ENCODE measurements around the gene FYCO1. TPM values are rescaled to one million over a fixed set of nuclear protein-coding genes. Genes with fewer than 3 reads are reported as not detected.
A peak's percentile ranks its signal among the peaks of the same experiment; 100 is the strongest.

The FYCO1 gene
- total and polyA plus RNA-seq, 8 donors = 19.0 to 42.7 (median 20.4) TPM

DNA sequence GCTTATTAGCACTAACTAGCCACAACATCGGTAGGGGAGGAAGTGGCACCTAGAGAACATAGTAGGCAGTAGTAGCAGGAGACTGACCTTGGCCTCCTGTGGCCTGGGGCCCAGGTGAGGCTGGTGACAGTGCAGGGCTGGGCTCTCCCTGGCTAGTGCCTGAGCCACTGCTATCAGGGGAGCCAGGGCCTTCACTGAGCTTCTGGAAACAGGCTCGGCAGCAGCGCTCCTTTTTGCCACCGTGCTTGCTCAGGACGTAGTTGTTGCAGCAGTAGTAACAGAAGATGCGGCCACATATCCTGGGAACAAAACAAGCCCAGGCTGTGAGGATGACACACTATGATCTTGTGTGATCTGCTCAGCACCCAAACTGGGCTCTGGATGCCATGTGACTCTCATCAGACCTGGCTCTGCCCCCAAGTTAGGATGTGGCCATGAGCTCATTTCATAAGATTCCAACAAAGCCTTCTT, 37.3 kb downstream of the FYCO1 start:
- H3K9me3 ChIP-seq = no peaks in the 10 kb centered on the region
- ATAC-seq = no peak
- H3K4me3 ChIP-seq = no peak overlapping the region
- H3K27ac ChIP-seq = no peak overlapping the region
- intact Hi-C loops (cut with DNase I) = no loop called here
- DNase-seq = no peak
- peaks cover 0 to 99% of the 10 kb centered on the region in 2 donors for H3K36me3 ChIP-seq
- TF ChIP-seq, protein P1, sequence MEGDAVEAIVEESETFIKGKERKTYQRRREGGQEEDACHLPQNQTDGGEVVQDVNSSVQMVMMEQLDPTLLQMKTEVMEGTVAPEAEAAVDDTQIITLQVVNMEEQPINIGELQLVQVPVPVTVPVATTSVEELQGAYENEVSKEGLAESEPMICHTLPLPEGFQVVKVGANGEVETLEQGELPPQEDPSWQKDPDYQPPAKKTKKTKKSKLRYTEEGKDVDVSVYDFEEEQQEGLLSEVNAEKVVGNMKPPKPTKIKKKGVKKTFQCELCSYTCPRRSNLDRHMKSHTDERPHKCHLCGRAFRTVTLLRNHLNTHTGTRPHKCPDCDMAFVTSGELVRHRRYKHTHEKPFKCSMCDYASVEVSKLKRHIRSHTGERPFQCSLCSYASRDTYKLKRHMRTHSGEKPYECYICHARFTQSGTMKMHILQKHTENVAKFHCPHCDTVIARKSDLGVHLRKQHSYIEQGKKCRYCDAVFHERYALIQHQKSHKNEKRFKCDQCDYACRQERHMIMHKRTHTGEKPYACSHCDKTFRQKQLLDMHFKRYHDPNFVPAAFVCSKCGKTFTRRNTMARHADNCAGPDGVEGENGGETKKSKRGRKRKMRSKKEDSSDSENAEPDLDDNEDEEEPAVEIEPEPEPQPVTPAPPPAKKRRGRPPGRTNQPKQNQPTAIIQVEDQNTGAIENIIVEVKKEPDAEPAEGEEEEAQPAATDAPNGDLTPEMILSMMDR (IDR thresholded peaks at IDR 0.05) = no peak
- no peaks in the 10 kb centered on the region for H3K4me1 ChIP-seq
- no peaks in the 10 kb centered on the region for H3K27me3 ChIP-seq

DNA sequence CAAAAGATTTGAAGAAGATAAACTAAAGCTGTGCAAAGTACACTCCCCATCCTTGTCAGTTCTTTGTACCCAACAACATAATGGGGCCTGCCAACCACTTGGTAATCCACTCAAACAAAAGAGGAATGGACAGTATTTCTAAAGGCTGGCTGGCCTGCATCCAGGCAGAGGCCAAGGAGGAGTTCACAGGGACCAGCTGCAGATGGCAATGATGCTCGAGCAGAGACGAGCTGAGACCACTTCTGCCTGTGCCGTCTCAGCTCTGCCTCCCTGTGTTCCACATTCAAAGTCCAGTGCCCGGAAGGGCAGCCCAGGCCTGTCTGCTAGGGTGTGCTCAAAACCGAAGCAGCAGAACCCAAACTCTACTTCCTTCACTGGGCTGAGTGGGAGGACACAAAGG, 38.0 kb downstream of the FYCO1 start:
- no peak for ATAC-seq
- Histone ChIP-seq H3K27ac (no peak overlapping the region), H3K9me3 (no peaks in the 10 kb centered on the region), H3K4me3 (no peak overlapping the region), H3K27me3 (no peaks in the 10 kb centered on the region), H3K36me3 (peaks cover 0 to 100% of the 10 kb centered on the region in 2 donors), H3K4me1 (no peaks in the 10 kb centered on the region)
- DNase-seq = no peak
- intact Hi-C loops (cut with DNase I) = no loop called here
- TF ChIP-seq, protein P1 (IDR thresholded peaks at IDR 0.05) = no peak

DNA sequence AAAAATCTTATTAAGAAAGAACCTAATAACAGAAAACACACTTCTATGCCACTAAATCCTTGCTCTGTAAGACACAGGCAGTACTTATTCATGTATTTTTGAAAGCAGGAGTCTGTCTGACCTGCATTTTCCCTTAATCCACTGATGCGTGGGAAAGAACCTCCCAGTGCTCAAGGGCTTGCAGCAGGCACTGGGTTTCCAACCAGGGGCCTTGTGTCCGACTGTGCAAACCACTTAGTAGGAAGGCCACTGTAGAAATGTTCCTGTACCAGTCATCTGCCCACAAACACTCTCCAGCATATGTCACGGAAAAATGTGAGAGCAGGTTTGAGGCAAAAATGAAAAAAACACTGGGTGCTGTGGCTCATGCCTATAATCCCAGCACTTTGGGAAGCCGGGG, 39.9 kb downstream of the FYCO1 start:
- Histone ChIP-seq H3K9me3 (no peaks in the 10 kb centered on the region), H3K27me3 (no peaks in the 10 kb centered on the region), H3K27ac (no peak overlapping the region), H3K4me1 (no peaks in the 10 kb centered on the region), H3K4me3 (no peak overlapping the region), H3K36me3 (peaks cover 0 to 100% of the 10 kb centered on the region in 2 donors)
- TF ChIP-seq, protein P1 (IDR thresholded peaks at IDR 0.05) = no peak
- intact Hi-C loops (cut with DNase I) = no loop called here
- DNase-seq = no peak
- ATAC-seq = no peak

DNA sequence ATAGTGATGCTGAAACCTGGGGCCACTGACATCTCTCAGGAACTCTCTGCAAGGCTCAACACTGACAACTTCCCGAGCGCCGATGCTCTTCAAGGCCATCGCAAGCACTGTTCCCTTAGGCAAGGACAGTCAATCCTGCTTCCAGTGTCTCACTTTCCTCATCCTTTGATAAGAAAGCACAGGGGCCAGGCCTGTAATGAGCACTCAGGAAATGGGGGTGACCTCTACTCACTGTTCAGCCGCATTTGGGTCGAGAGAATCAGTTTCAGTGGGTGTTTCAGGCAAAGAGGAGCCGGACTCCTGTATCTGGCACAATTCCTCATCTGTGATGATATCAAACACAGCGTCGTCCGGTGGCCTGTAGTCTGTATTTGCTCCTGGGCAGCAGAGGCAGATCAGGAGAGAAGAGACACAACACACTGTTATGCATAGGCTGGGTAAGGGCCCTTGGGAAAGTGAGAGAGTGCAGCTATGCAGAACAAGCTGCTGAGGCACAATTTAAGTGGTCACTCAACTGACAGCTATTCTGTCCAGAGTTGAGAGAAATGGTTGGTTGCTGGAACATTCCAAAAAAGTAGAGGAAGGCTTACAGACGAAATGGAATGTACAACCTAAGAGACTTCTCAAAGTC, 40.5 kb downstream of the FYCO1 start:
- Histone ChIP-seq H3K4me1 (no peaks in the 10 kb centered on the region), H3K4me3 (no peak overlapping the region), H3K9me3 (no peaks in the 10 kb centered on the region), H3K36me3 (peaks cover 0 to 100% of the 10 kb centered on the region in 2 donors), H3K27ac (no peak overlapping the region), H3K27me3 (no peaks in the 10 kb centered on the region)
- intact Hi-C loops (cut with DNase I) = no loop called here
- DNase-seq (no peak), ATAC-seq (peak; percentile 30)
- TF ChIP-seq, protein P1 (IDR thresholded peaks at IDR 0.05) = no peak

DNA sequence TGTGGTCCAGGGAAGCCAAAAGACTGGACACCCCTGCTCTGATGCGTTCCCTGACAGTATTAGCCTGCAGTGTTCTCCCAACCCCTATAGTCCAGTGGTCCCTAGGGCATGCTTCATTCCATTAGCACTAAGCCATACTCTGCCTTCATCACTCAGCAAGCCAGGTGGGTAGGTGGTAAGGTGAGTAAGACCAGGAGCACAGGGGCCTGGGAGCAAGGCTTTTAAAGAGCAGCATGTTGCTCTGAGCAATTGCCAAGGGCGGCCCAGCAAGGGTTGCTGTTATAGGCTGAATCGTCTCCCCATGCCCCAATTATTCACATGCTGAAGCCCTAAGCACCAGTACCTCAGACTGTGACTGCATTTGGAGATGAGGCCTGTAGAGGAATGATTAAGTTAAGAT, 41.3 kb downstream of the FYCO1 start:
- H3K27ac ChIP-seq = no peak overlapping the region
- no peaks in the 10 kb centered on the region for H3K9me3 ChIP-seq
- H3K4me1 ChIP-seq = peaks cover 0 to 1% of the 10 kb centered on the region in 2 donors
- peaks cover 0 to 100% of the 10 kb centered on the region in 2 donors for H3K36me3 ChIP-seq
- H3K4me3 ChIP-seq = no peak overlapping the region
- intact Hi-C loops (cut with DNase I) = no loop called here
- ATAC-seq = no peak
- TF ChIP-seq, protein P1 (IDR thresholded peaks at IDR 0.05) = no peak
- no peak for DNase-seq
- H3K27me3 ChIP-seq = no peaks in the 10 kb centered on the region

Measured in left lung (tissue), 10 donors.